ENCODE results near the gene TIMM50.

The TIMM50 gene

DNA sequence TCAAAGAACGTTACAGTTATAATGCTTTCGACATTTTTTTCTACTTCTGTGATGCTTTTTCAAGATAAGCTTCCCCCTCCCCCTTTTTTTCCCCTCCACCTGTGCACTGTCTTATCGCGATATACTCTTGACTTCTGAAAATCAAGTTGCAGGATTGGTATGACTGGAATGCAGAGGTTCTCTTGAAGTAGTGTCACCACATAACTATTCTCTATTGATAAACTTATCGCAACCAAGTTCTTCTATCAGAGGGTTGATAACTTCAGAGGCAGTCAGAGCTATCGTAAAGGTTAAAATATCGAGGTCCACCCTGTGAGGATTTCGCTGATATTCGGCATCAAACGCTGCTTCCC is 58.5 kb downstream of the TIMM50 start:
- peak; percentile 52 for DNase-seq

DNA sequence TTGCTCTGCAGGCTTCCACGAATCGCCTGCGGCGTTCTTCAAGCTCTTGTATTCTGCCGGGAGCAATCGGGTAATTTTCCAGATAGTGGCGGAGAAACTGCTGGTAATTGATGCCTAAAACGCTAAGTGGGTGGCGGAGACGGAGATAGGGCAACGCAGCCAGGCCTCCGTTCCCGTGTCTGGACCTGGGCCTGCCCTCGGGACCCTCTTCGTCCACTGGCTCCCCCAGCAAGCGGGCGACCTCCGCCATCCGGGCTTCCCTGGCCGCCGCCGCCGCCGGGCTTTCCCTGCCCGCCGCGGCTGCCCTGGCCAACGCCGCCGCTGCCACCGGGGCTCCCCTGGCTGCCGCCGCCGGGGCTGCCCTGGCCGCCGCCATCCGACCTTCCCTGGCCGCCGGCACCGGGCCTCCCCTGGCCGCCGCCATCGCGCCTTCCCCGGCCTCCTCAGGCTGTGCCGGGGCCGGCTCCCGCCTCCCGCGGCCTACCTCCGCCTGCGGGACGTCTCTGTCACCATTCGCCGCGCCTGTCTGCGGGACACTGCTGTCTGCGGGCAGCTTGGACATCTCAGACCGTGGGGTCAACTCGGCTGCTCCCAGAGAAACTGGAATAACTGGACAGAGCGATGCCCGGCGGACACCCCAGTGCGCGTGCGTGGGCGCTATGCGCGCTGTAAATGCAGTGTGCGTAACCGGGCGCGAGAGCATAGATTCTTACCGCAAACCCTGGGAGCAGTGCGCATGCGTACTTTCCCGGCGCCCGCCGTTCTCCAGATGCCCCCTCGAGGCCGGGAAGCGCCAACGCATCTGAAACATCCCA is 59.1 kb downstream of the TIMM50 start, which contains the start of gene EID2:
TSS of gene EID2 (minus strand) at position 644 of the 815 bp plus-strand sequence. CDS start at position 562, 82 bp downstream.
- DNase-seq = peak; percentile 82

DNA sequence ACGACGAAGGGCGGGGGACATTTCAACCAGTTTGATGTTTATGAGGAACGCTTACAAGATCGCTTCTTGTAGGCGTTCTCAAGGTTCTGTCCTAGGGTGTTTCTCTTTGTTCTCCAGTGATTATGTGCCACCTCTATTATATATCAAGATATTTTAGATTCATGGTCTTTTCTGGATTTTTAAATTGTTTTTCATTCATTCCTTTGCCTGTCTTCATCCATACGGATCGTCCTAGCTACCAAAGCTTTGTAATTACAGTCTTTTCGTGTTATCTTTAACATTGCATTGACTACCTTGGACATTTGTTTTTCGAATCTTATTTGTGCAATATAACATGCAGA is 59.7 kb downstream of the TIMM50 start:
- no peak for DNase-seq

All from NCI-H226 (cell line).